SU-DHL-6 (cell line): ENCODE measurements around the gene CCDC34.

Experiments used
- EZH2phosphoT487 ChIP-seq: fragments of 200-600 bp; sonication (generic), shearing (Covaris generic); conservative IDR thresholded peaks from 2 replicates; pipeline ENCODE4 v1.6.1; 2018; ENCODE audit warnings: mild to moderate bottlenecking, antibody characterized with exemption, low read length, moderate library complexity, mixed read lengths
- TF ChIP-seq, protein P1 (sequence below): fragments of 200-600 bp; sonication (generic); IDR thresholded peaks from one replicate; pipeline ENCODE4 v1.5.1; 2017; ENCODE audit warnings: antibody characterized with exemption, mild to moderate bottlenecking, low read length, moderate library complexity; ENCODE audit not compliant: insufficient read depth, poor library complexity, severe bottlenecking

DNA sequence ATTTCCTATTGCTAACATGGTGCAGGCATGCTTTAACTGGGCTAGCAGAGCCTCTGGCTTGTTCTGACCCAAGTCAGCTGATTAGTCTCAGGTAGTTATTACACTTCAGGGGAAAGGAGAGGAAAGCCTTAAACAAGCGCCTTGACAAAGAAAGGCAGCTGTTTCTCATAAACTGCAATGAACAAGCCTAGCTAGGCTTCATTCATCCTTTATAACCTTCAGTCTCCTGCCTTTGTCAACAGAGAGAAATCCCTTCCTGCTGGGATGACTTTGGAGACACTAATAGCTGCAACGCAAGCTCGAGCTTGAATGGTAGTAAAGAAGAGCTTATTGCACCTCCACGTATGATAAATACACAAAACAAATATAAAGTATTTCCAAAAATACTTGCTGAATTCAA, 68.4 kb downstream of the CCDC34 start:
- TF ChIP-seq, protein P1, sequence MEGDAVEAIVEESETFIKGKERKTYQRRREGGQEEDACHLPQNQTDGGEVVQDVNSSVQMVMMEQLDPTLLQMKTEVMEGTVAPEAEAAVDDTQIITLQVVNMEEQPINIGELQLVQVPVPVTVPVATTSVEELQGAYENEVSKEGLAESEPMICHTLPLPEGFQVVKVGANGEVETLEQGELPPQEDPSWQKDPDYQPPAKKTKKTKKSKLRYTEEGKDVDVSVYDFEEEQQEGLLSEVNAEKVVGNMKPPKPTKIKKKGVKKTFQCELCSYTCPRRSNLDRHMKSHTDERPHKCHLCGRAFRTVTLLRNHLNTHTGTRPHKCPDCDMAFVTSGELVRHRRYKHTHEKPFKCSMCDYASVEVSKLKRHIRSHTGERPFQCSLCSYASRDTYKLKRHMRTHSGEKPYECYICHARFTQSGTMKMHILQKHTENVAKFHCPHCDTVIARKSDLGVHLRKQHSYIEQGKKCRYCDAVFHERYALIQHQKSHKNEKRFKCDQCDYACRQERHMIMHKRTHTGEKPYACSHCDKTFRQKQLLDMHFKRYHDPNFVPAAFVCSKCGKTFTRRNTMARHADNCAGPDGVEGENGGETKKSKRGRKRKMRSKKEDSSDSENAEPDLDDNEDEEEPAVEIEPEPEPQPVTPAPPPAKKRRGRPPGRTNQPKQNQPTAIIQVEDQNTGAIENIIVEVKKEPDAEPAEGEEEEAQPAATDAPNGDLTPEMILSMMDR = no peak
- TF ChIP-seq EZH2phosphoT487 = no peak
